Fibroblast of pulmonary artery (primary cell): Measurements from ENCODE around the gene MFAP3.

Source experiments
- DNase-seq: peaks from one replicate; pipeline ENCODE4 v3.0.0-alpha.2; 2010; ENCODE audit warnings: low read depth
- H3K4me3 ChIP-seq: replicated peaks from 2 replicates; pipeline ENCODE4 v1.5.1; 2011; ENCODE audit warnings: low read depth, mild to moderate bottlenecking, control low read depth, low read length, moderate library complexity
- CTCF ChIP-seq: IDR thresholded peaks from 2 replicates; pipeline ENCODE4 v1.5.1; 2011; ENCODE audit warnings: mild to moderate bottlenecking, control low read depth, low read length, inconsistent platforms; ENCODE audit errors: missing control alignments

The MFAP3 gene

GRCh38 chr5:154101184-154101583, 62.4 kb downstream of the MFAP3 start:
- H3K4me3 ChIP-seq: no peak overlapping the region
- DNase-seq: no peak
- TF ChIP-seq CTCF: no peak

- H3K4me3 ChIP-seq: no peak overlapping the region
- no peak for TF ChIP-seq CTCF
- no peak for DNase-seq
Measured at GRCh38 chr5:154103233-154103632, 64.5 kb downstream of the MFAP3 start.
